BJ (cell line): ENCODE measurements around the gene MYLK. TPM values are rescaled to one million over a fixed set of nuclear protein-coding genes. Genes with fewer than 3 reads are reported as not detected.

Experiments used
- CTCF ChIA-PET: fragments of 350-600 bp; formaldehyde crosslinking; extraction: SDS; loops from one replicate; lab custom pipeline; 2021; ENCODE audit warnings: antibody characterized with exemption, inconsistent platforms; lab: Yijun Ruan, JAX
- POLR2A ChIA-PET: fragments of 300-600 bp; sonication (Branson Sonifier 250); formaldehyde crosslinking; extraction: SDS; loops from one replicate; lab custom pipeline; 2021; ENCODE audit warnings: antibody characterized with exemption; lab: Charles Lee
- DNase-seq: peaks from one replicate; pipeline ENCODE4 v3.0.0-alpha.2; 2011; ENCODE audit warnings: low read depth
- H3K27me3 ChIP-seq: 2 replicates; pipeline ENCODE4 v1.6.0; 2011; ENCODE audit warnings: low read length; ENCODE audit not compliant: control insufficient read depth, insufficient read depth
- H3K36me3 ChIP-seq: 2 replicates; pipeline ENCODE4 v1.5.1; 2011; ENCODE audit warnings: low read length; ENCODE audit not compliant: control insufficient read depth, insufficient read depth
- H3K4me3 ChIP-seq: 2 replicates; pipeline ENCODE4 v1.5.1; 2011; ENCODE audit warnings: low read depth, mild to moderate bottlenecking, control low read depth, low read length
- CTCF ChIP-seq: IDR thresholded peaks from 2 replicates; pipeline ENCODE4 v1.5.1; 2011; ENCODE audit warnings: low read depth, mild to moderate bottlenecking, control low read depth, inconsistent platforms, low read length, moderate library complexity; ENCODE audit not compliant: insufficient read depth
- polyA plus RNA-seq: library from polyadenylated mRNA; depleted of rRNA; stranded (reverse); fragments of >200 nt; gene quantifications from 2 replicates; pipeline ENCODE4 v1.2.3, GENCODE V29; 2011

The MYLK gene
- polyA plus RNA-seq, 1 experiment, result 734 TPM

GRCh38 chr3:123776071-123776782, 107.9 kb downstream of the MYLK start:
- no peak for TF ChIP-seq CTCF
- Histone ChIP-seq H3K36me3 (peaks cover 26% of the 10 kb centered on the region), H3K4me3 (no peak overlapping the region), H3K27me3 (no peaks in the 10 kb centered on the region)
- ChIA-PET CTCF (no interaction called here), POLR2A (no interaction called here)
- no peak for DNase-seq

- no peaks in the 10 kb centered on the region for H3K27me3 ChIP-seq
- H3K36me3 ChIP-seq, result peaks cover 22% of the 10 kb centered on the region
- CTCF ChIA-PET, result interaction anchor here (2.0 kb wide), 1 partner anchor 17 kb away, joined by 5 read pairs; no protein-coding TSS in a partner anchor
- POLR2A ChIA-PET, result no interaction called here
- DNase-seq, result no peak
- no peak for TF ChIP-seq CTCF
- H3K4me3 ChIP-seq, result no peak overlapping the region
These were observed 109.7 kb downstream of the MYLK start for GRCh38 chr3:123774474-123774873.

GRCh38 chr3:123773681-123774431, 110.3 kb downstream of the MYLK start:
- Histone ChIP-seq H3K27me3 (no peaks in the 10 kb centered on the region), H3K4me3 (no peak overlapping the region), H3K36me3 (peaks cover 16% of the 10 kb centered on the region)
- POLR2A ChIA-PET, result interaction anchor here (1.3 kb wide), 1 partner anchor 17 kb away, joined by 6 read pairs; no protein-coding TSS in a partner anchor
- DNase-seq, result peak; percentile 96
- CTCF ChIA-PET, result interaction anchor here (0.6 to 2.0 kb wide), 5 partner anchors 16 to 104 kb away, joined by 3 to 6 read pairs (median 4); no protein-coding TSS in a partner anchor
- peak; percentile 27 for TF ChIP-seq CTCF

GRCh38 chr3:123769356-123769743, 114.8 kb downstream of the MYLK start:
- CTCF ChIA-PET, result no interaction called here
- POLR2A ChIA-PET, result no interaction called here
- Histone ChIP-seq H3K4me3 (no peak overlapping the region), H3K36me3 (peaks cover 14% of the 10 kb centered on the region), H3K27me3 (no peaks in the 10 kb centered on the region)
- no peak for TF ChIP-seq CTCF
- DNase-seq, result no peak
